KOPT-K1 (cell line): ENCODE results near the gene NDOR1.

Experiments
- H3K27ac ChIP-seq: fragments of 200-600 bp; sonication (generic); 2 replicates; pipeline ENCODE4 v1.5.1; 2016; ENCODE audit warnings: antibody characterized with exemption, mild to moderate bottlenecking, low read depth, low read length; ENCODE audit not compliant: poor library complexity, severe bottlenecking
- H3K36me3 ChIP-seq: fragments of 200-600 bp; sonication (generic); 2 replicates; pipeline ENCODE4 v1.5.1; 2017; ENCODE audit warnings: antibody characterized with exemption, mild to moderate bottlenecking, low read length, moderate library complexity; ENCODE audit not compliant: insufficient read depth
- H3K9me3 ChIP-seq: fragments of 200-600 bp; sonication (generic); 2 replicates; pipeline ENCODE4 v1.5.1; 2017; ENCODE audit warnings: antibody characterized with exemption, low read length, mild to moderate bottlenecking; ENCODE audit not compliant: insufficient read depth, poor library complexity, severe bottlenecking

NDOR1 gene

GRCh38 chr9:137205126-137206069 lies at the start of gene NDOR1, which contains the start of gene TMEM203:
Gene NDOR1 (plus strand): TSS chr9:137205700. CDS start chr9:137205778, 78 bp downstream.
Gene TMEM203 (minus strand): TSS chr9:137205648. CDS start chr9:137205414, 234 bp downstream.
- H3K27ac ChIP-seq: peak within 1 kb of the TSS; percentile 76
- H3K9me3 ChIP-seq: no peaks in the 10 kb centered on the region
- H3K36me3 ChIP-seq: peaks cover 31% of the 10 kb centered on the region

GRCh38 chr9:137156567-137157375 lies 48.7 kb upstream of the NDOR1 start:
- Histone ChIP-seq H3K9me3 (no peaks in the 10 kb centered on the region), H3K27ac (no peak overlapping the region), H3K36me3 (no peaks in the 10 kb centered on the region)

GRCh38 chr9:137157618-137158415 lies 47.7 kb upstream of the NDOR1 start:
- Histone ChIP-seq H3K9me3 (no peaks in the 10 kb centered on the region), H3K36me3 (no peaks in the 10 kb centered on the region), H3K27ac (no peak overlapping the region)

GRCh38 chr9:137158625-137159024 lies 46.9 kb upstream of the NDOR1 start:
- no peak overlapping the region for H3K27ac ChIP-seq
- H3K9me3 ChIP-seq: no peaks in the 10 kb centered on the region
- no peaks in the 10 kb centered on the region for H3K36me3 ChIP-seq

- Histone ChIP-seq H3K36me3 (no peaks in the 10 kb centered on the region), H3K27ac (no peak overlapping the region), H3K9me3 (no peaks in the 10 kb centered on the region)
Measured at GRCh38 chr9:137159105-137160053, 46.1 kb upstream of the NDOR1 start.

- H3K27ac ChIP-seq: no peak overlapping the region
- H3K9me3 ChIP-seq: no peaks in the 10 kb centered on the region
- H3K36me3 ChIP-seq: no peaks in the 10 kb centered on the region
Measured at GRCh38 chr9:137160054-137160425, 45.5 kb upstream of the NDOR1 start.

GRCh38 chr9:137160716-137161557 lies 44.6 kb upstream of the NDOR1 start:
- Histone ChIP-seq H3K27ac (no peak overlapping the region), H3K9me3 (no peaks in the 10 kb centered on the region), H3K36me3 (no peaks in the 10 kb centered on the region)

- Histone ChIP-seq H3K9me3 (no peaks in the 10 kb centered on the region), H3K27ac (no peak overlapping the region), H3K36me3 (no peaks in the 10 kb centered on the region)
Measured at GRCh38 chr9:137161558-137162486, 43.7 kb upstream of the NDOR1 start.

- H3K36me3 ChIP-seq: no peaks in the 10 kb centered on the region
- H3K9me3 ChIP-seq: no peaks in the 10 kb centered on the region
- no peak overlapping the region for H3K27ac ChIP-seq
Measured at GRCh38 chr9:137162505-137163364, 42.8 kb upstream of the NDOR1 start.

GRCh38 chr9:137163365-137163715 lies 42.2 kb upstream of the NDOR1 start:
- no peaks in the 10 kb centered on the region for H3K36me3 ChIP-seq
- H3K27ac ChIP-seq: no peak overlapping the region
- no peaks in the 10 kb centered on the region for H3K9me3 ChIP-seq

- no peaks in the 10 kb centered on the region for H3K36me3 ChIP-seq
- no peaks in the 10 kb centered on the region for H3K9me3 ChIP-seq
- H3K27ac ChIP-seq: no peak overlapping the region
Measured at GRCh38 chr9:137163805-137164204, 41.7 kb upstream of the NDOR1 start.
